Measurements from ENCODE around the gene CFAP97D2.
"Not testable (repeated sequence)": the region's sequence is repeated elsewhere in the genome, so short reads cannot be mapped to it uniquely, and the experiment has no call there.

The CFAP97D2 gene

GRCh38 chr13:114237415-114238112, 58.5 kb downstream of the CFAP97D2 start:
- no peak for DNase-seq

DNA sequence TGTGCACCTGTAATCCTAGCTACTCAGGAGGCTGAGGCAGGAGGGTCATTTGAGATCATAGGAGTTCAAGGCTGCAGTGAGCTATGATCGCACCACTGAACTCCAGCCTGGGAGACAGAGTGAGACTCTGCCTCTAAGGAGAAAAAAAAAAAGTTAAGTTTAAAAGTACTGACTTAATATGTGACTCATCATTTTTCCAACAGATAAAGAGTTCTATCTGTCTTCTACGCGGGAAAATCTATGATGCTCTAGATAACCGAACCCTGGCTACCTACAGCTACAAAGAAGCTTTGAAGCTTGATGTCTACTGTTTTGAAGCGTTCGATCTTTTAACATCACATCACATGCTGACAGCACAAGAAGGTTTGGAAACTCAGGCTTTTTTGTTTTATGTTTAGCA, 62.9 kb downstream of the CFAP97D2 start:
- no peak for DNase-seq

DNA sequence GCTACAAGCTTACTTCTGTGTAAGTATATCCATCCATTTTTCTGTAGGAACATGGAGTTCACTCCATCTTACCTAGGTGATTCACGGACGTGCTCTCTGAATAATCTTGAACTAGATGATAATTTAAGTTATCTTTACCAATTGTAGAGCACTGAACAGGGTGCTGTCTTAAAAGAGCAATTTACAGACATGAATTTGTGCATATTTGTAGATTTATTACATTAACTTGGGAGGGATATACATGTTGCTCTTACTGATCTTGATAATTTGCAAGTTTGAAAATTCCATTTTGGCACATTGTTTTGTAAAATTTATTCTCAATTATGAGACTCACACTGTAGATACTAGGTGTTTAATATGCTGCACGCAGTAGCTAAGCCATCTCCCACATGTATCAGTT, 64.9 kb downstream of the CFAP97D2 start:
- DNase-seq: no peak

- DNase-seq: no peak
These were observed 65.6 kb downstream of the CFAP97D2 start for GRCh38 chr13:114244637-114245036.

DNA sequence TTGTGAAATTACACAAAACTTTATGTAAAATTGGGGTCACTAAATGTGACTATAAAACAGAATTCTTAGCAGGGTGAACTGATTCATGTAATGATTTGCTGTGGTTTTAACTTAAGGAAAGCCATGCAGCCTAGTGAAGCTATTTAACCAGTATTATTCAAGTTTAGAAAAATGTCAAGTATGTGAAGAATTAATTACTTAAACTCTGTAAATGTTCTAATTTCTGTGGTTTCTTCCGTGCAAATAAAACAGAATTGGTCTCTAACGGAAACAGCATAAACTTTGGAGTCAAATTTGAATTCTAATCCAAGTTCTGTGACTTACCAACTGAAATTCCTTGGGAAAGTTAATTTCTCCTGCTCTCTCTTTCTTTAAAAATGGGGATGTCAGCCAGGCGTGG, 69.0 kb downstream of the CFAP97D2 start:
- DNase-seq: peak; percentile 73

GRCh38 chr13:114249077-114249476, 70.0 kb downstream of the CFAP97D2 start:
- DNase-seq: no peak

DNA sequence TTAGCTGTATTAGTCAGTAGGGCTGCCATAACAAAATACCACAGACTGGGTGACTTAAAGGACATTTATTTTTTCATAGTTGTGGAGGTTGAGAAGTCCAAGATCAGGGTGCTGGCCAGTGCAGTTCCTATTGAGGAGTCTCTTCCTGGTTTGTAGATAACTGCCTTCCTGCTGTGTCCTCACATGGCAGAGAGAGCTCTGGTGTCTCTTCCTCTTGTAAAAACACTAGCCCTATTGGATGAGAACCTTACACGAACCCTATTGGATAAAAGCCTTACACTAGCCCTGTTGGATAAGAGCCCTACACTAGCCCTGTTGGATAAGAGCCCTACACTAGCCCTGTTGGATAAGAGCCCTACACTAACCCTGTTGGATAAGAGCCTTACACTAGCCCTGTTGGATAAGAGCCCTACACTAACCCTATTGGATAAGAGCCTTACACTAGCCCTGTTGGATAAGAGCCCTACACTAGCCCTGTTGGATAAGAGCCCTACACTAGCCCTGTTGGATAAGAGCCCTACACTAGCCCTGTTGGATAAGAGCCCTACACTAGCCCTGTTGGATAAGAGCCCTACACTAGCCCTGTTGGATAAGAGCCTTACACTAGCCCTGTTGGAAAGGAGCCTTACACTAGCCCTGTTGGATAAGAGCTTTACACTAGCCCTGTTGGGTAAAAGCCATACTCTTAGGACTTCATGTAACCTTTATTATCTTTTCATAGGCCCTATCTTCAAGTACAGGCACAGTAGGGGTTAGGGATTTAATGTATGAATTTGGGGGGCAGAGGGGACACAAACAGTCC, 72.8 kb downstream of the CFAP97D2 start:
- not testable (repeated sequence) for DNase-seq

DNA sequence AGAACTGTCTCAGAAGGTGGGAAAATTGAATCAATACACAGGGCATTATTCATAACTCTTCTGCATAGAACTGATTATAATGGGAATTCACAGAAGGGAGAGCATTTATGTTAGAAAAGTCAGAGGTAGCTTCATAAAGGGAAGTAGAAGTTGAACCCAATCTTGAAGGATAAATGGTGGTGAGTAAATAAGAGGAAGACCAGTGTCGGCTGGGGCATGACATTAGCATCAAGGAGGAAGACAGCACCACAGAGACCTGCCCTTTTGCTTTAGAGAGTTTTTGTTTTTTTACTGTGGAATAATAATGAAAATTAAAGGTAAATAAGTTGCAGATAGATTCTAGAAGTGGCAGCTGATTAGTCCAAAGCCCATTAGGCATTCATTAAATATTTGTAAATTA, 77.5 kb downstream of the CFAP97D2 start:
- DNase-seq: no peak

- DNase-seq: no peak
These were observed 78.0 kb downstream of the CFAP97D2 start for GRCh38 chr13:114257014-114257413.

DNA sequence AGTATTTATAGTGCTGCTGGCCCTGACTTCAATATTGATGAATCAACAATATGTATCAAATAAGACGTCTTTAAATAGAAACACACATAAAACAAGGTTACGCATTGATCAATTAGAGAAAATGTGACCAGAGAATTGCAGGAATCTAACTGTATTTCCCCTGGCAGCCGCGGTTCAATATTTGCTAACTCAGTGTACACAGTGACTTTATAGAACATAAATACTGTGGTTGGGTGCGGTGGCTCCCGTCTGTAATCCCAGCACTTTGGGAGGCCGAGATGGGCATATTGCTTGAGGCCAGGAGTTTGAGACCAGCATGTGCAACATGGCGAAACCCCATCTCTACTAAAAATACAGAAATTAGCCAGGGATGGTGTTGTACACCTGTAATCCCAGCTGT, 79.5 kb downstream of the CFAP97D2 start:
- no peak for DNase-seq

DNA sequence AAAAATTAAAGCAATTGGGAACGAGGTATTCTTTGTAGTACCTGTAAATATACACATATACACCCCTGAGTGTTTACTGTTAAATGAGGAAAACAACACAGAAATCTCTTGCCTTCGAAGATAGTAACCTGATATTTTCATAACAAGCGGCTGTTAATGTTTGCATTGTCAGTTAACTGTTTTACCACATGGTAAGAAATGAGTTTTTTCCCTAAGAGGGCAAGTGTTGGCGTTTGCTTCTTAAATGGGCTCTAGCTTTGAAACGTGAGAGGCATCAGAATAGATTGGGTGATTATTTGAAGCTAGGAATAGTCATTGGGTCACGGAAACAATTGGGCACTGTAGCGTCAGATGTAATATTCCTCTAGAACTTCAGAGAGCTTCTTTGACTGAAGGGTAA, 80.3 kb downstream of the CFAP97D2 start:
- no peak for DNase-seq

- DNase-seq: no peak
These were observed 80.9 kb downstream of the CFAP97D2 start for GRCh38 chr13:114259974-114260373.

- DNase-seq: no peak
These were observed 81.8 kb downstream of the CFAP97D2 start for GRCh38 chr13:114260814-114261213.

DNA sequence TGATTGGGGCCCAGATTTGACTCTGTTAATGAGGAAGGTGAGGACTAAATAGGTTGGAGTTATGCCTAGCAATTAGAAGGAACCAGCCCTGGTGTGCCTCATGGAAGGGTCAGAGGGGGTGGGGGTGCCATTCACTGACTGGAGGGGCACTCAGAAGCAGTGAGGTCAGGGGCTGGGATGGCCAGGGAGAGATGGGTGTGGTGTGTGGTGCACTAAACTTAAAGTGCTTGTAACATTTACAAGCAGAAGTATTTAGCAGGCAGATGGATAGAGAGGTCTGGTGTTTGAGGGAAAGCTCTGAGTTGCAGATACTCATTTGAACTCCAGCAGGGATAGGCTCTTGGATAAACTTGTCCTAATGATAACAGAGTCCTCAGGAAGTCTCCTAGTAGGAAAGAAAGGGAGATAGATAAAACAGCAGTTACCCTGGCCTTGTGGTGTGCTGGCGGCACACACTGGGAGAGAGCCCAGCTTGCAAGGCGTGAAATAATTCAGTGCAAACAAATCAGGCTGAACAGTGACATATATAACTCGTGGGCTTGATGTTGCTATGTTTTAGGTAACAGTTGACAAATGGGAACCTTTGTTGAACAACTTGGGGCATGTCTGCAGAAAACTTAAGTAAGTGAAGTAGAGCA, 82.4 kb downstream of the CFAP97D2 start:
- no peak for DNase-seq

GRCh38 chr13:114263578-114263977, 84.5 kb downstream of the CFAP97D2 start:
- DNase-seq: no peak

DNA sequence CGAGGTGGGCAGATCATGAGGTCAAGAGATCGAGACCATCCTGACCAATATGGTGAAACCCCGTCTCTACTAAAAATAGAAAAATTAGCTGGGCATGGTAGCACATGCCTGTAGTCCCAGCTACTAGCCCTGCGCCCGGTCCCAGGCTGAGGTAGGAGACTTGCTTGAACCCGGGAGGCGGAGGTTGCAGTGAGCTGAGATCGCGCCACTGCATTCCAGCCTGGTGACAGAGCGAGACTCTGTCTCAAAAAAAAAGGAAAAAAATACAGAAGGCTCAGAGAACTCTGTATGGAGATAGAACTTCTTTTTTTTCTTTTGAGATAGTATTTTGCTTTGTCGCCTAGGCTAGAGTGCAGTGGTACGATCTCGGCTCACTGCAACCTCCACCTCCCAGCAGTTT, 85.3 kb downstream of the CFAP97D2 start:
- not testable (repeated sequence) for DNase-seq

DNA sequence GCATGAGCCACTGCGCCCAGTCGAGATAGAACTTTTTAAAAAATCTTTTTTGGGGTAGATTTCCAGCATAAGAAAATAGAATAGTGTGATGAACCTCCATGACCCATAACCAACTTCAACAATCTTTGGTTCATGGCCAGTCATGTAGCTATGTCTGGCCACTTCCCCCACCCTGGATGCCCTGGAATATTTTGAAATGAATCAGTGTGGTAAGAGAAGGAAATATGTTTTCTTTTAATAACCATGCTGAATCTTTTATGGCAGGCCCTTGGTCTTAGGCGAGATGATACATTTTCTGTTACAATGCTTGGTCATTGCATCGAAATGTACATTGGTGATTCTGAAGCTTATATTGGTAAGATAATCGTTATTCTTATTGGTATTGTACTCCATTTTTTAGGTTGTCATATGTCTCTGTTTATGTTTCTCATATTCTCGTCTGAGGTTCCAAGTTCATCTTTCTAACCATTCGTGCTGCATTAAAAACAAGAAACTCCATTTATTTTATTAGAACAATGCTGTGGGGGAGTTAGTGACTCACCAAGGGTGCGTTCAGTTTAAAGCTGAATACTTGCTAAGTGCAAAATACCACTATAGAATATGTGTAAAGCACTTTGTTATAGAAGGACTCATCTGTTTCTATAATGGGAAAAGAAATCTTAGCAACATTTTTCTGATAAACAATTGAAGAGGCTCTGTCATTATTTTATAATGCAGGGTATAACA, 86.0 kb downstream of the CFAP97D2 start:
- peak; percentile 24 for DNase-seq

DNA sequence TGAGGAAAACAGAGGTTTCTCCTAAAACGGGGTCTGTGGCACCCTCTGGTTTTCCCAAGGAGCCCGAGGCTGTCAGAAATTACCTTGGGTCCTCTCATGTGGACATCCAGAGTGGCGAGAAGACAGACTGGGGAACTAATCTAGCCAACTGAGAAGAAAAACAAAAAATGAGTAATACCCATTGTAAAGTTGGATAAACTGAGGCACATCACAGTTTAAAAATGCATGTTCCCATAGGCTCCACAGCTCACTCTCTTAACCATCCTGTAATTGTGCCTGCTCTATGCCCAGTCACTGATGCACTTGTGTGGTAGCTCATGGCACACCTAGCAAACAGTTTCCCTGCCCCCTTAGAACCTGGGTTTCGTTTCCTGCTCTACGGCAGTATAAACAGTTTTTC, 87.2 kb downstream of the CFAP97D2 start:
- no peak for DNase-seq

DNA sequence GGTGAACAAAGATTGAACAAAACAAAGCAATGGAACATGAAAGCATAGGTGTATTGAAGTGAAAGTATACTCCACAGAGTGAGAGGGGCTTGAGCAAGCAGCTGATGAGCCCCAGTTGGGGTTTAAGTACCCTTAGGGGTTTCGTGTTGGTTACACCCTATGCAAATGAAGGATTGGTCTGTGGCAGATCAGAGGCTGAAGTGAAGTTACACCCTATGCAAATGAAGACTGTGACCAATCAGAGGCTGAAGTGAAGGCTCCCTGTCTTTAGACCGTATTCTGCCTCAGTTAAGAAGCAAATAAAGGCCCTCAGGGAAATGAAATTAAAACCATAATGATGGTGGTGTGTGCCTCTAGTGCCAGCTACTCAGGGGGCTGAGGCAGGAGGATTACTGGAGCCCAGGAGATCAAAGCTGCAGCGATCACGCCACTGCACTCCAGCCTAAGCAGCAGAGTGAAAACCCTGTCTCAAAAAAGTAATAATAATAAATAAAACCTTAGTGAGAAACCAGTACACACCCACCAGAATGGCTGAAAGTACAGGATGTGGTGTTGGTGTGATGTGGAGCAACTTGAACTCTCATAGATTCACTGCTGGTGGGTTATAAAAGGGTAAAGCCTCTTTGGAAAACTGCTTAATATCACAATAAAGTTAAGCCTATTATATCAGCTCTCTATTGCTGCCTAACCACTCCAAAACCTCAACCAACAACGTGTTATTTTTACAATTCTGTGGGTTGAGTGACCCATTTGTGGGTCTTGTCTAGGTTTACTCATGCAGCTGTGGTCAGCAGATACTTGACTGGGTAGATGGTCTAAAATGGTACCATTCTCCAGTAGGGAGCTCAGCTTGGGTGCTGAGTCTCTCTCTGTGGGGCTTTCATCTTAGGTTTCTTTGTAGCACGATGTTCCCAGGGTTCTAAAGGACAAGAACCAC, 89.6 kb downstream of the CFAP97D2 start:
- no peak for DNase-seq

GRCh38 chr13:114269281-114269770, 90.3 kb downstream of the CFAP97D2 start:
- no peak for DNase-seq
